Measurements from ENCODE around the gene RBM10.

Gene RBM10

DNA sequence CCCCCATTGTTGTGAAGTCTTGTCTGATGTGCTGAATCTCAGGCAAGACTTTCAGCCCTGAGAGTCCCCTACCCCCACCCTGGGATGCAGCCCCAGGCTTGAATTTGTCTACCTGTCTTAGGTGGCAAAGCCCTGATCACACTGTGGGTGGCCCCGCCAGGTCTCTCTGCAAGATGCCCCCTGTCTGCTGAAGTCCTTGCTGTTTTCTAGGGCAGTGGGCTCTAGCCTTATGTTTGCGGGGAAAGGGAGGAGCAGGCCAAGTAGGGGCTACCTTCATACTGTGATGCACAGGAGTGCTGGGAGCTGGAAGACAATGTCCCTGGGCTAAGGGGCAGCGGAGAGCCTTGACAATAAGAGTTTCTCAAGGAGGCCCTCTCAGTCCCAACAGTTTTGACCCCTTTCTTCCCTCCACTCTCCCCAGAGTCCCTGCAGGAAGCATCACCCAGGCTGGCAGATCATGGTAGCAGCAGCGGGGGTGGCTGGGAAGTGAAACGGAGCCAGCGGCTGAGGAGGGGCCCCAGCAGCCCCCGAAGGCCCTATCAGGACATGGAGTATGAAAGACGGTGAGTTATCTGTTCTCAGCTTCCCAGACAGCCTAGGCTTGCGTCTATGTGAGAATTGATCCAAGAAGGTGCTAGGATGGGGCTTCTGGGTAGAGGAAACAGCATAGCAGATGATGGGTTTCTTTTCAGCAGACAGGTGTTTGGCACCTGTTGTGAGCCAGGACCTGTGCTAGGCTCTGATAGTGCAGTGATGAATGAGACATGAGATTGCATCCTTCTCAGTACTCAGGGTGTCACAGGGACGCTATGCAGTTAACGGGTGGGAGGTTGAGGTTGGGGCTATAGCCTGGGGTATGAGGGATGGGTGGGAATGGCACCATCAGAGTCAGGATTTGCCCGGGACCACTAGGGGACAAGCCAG is 2.2 kb downstream of the RBM10 start:
- no peak for FAIRE-seq

- no peak for FAIRE-seq
Observed at GRCh38 chrX:47148946-47149345, 3.9 kb downstream of the RBM10 start.

DNA sequence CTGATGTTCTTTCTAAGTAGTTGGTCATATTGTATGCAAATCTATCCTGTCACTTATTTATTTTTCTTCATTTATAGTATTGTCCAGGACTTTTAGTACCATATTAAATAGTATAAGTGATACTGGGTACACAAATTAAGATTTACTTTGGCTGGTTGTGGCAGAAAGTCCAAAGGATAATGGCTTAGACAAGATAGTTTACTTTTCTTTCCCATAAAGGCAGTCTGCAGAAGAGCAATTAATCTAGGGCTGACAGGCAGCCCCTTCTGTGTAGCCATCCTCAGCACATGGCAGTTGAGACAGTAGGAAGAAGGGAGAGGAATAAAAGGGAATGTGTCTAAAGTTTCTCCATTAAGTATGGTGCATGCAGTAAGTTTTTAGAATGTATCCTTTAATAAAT is 6.4 kb downstream of the RBM10 start:
- no peak for FAIRE-seq

DNA sequence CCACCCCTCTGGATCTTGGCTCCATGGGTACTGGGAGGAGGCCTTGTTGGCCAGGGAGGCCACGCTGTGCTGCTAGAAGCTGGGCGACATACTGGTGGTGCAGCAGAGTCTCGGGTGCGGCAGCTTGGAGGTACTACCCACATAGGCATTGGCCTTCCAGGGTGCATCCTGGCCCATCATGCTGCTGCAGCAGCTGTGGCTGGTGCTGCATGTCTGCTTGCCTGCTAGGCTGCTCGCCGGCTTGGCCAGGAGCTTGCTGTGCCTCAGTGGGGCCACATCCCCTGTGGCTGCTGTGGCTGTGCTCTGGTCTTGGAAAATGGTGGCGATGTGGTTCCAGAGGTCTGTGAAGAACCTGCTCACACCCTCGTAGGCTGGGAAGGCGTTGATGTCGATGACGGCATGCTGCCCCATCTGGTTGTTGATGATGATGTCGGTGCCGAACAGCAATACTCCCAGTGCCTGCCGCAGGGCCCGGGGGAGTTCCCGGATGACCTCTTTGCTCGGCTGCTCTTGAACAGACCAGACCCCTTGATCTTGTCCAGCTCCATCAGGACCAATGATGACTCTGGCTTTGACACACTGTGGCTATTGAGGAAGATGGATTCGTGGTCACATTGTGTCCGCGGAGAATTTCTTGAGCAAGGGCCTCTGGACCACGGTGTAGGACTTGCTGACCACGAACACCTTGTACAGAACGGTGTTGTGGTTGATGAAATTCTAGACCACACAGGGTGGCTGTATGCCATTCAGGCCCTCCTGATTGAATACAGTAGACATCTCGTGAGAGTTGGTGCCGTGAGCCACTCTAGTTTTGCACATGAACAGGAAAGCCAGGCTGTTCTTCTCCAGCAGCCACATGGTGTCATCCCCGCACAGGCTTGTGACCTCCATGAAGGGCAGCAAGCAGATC is 11.8 kb downstream of the RBM10 start:
- FAIRE-seq: no peak

DNA sequence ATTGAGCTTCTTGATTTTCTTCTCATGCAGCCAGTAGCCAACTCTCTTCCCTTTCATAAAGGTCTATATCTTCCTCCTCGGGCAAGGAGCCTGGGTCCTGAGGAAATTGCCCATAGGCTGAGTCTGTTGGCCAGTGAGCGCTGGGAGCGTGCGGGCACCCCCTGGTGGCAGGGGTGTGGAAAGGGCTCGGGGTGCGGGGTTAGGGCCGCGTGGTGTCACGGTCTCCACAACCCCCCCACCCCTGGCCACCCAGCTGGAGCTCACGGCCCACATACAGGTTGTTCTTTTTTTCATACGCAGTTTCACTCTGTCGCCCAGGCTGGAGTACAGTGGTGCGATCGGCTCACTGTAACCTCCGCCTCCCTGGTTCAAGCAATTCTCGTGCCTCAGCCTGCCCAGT is 13.1 kb downstream of the RBM10 start:
- no peak for FAIRE-seq

GRCh38 chrX:47158781-47159180 is 13.8 kb downstream of the RBM10 start:
- no peak for FAIRE-seq

GRCh38 chrX:47160781-47161180 is 15.8 kb downstream of the RBM10 start:
- FAIRE-seq: no peak

GRCh38 chrX:47162927-47163583 is 18.0 kb downstream of the RBM10 start:
- no peak for FAIRE-seq

DNA sequence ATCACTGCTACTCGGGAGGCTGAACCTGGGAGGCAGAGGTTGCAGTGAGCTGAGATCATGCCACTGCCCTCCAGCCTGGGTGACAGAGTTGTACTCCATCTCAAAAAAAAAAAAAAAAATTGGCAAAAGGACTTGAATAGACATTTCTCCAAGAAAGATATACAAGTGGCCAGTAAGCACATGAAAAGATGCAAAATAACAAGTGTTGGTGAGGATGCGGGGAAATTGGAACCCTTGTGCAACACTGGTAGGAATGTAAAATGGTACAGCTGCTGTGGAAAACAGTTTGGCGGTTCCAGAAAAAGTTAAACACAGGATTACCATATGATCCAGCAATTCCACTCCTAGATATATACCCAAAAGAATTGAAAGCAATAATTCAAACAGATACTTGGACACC is 19.4 kb downstream of the RBM10 start:
- FAIRE-seq: no peak

GRCh38 chrX:47166126-47166525 is 21.1 kb downstream of the RBM10 start:
- FAIRE-seq: no peak

DNA sequence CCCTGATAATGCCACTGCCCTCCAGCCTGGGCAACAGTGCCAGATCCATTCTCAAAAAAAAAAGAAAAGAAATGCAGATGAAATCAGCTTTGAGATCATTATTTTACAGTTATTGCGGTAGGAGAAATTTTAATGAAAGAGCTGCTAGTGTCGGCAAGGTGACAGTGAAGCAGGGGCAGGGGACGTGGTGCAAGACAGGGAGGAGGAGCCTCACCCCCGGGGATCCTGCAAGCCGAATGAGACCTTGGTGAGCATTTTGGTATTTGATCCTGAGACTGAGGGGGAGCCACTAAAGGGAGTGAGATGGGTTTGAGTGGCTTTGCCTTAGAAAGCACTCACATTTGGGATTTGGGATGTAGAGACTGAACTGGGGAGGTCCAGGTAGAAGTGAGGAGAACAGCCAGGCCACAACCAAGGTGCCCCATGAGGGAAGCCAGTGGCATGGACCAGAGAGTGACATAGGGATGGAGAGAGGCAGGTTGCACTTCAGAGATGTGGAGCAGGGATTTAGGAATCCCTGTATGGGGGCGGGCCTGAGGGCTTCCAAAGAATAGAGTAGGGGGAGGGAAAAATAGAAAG is 23.6 kb downstream of the RBM10 start:
- no peak for FAIRE-seq

- no peak for FAIRE-seq
Observed at GRCh38 chrX:47169273-47169672, 24.3 kb downstream of the RBM10 start.

DNA sequence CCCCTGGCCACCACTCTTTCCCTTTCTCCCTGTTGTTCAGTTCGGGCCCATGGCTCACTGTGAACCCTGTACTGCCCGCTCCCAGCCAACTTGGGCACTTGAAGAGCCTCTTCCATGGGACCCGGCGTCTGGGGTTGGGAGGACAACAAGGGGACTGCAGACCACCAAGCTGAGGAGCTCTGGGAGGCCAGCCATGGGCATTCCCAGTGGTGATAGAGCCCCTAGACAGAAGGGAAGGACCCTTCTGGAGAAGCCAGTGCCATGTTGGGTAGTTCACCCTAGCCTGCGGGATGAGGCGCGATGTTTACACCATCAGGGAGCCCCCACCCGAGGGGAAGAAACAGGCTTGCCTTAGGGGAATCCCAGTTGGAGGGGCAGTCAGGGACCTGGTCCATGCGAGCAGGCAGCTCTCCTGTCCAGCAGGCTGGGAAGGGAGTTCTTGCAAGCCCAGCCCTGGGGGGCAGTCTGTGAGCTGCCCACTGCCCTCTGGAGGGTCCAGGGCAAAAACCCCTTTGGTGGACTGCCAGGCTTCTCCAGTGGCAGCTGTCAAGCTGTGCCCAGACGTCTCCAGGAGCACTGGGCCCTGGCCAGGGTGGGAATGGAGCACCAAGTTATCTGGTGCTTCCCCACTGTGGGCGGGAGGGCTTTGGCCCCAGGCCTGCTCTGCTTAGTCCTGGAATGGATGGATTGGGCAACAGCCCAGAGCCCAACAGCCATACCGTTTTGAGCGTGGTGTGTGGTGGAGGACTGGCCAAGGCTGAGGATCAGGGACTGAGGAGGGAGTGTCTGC is 24.9 kb downstream of the RBM10 start:
- FAIRE-seq: no peak

GRCh38 chrX:47170861-47171692 is 26.1 kb downstream of the RBM10 start:
- FAIRE-seq: no peak

DNA sequence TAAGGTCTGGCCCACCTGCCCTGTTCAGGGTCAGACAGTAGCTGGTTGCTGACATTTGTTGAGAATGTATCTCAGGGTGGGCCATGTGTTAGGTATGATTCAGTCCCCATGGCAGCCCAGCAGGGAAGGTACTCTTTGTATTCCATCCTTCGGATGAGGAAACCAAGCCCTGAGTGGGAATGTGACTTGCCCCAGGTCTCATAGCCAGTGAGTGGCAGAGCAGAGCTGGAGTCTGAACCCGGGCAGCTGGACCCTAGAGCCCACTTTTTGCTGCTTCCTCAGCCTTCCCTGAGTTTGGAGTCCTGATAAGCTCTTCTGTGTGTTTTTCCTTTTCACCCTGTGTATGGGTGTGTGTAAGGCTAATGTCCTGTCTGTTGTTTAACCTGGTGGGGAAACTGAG is 27.0 kb downstream of the RBM10 start:
- FAIRE-seq: no peak

DNA sequence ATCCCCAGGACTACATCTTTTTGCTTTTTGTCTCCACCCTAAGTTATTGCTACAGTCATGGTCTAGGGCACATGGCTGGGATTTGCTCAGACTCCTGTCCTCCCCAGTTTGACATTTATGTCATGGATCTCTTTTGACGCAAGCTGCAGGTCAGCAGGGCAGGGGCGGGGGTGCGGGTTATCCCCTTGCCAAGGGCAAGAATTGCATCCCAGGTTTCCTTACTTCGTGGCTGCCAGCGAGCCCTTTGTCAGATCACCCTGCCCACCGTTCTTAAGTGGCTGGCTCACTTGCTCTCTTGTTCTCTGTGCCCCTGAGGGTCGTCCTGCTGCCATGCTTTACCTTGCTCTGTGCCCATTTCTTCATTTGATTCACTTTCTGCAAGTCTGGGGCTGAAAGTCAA is 27.5 kb downstream of the RBM10 start:
- no peak for FAIRE-seq

DNA sequence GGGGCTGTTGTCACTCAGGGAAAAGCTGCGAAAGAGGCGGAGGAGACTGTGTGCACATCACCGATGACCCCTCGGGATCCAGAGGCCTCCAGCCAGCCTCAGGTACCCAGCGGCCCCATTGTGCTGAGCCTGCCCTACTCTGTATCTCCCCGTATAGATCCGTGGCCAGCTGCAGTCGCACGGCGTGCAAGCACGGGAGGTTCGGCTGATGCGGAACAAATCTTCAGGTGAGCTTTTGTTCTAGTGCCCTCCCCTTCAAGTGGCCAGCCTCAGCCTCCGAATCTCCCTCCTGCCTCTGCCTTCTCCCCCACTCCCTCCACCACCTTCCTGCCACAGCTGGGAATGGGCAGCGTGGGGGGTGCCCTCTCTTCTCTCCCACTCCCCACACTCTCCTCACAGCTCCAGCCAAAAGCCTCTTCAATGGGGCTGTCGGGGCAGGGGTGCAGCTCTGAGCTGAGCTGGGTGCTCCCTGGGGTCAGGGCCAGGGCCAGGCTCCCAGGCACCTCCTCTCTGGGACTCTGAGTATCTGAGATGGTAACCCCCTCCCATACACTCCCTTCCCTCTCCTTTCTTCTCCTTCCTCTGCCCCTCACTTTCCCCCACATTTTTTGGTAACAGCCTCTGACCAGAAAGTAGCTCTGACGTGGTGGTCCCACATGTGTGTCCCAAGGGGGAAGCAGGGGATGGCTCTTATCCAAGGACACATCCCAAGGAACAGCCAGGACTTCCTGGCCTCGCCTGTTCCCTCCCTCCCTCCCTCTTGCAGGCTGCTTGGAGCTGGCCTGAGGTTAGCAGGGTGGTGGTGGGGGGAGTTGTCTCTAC is 28.2 kb downstream of the RBM10 start:
- FAIRE-seq: no peak

DNA sequence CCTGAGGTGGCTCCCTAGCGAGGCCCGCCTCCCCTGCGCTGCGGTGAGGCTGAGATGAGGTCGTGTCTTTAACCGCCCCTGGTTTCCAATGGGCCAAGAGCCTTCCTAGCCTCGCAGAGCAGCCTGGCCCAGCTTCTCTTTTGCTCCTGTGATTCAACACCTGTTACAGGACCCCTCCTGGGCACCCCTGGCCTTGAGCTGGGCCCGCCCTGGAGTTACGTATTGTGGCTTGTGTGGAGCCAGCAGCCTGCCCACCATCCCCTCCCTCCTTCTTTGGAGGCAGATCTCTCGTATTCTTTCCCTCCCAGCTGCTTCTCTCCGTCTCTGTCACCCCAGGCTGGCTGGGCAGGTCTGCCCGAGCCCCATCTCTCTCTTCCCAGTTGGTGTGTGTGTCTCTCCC is 29.4 kb downstream of the RBM10 start:
- no peak for FAIRE-seq

DNA sequence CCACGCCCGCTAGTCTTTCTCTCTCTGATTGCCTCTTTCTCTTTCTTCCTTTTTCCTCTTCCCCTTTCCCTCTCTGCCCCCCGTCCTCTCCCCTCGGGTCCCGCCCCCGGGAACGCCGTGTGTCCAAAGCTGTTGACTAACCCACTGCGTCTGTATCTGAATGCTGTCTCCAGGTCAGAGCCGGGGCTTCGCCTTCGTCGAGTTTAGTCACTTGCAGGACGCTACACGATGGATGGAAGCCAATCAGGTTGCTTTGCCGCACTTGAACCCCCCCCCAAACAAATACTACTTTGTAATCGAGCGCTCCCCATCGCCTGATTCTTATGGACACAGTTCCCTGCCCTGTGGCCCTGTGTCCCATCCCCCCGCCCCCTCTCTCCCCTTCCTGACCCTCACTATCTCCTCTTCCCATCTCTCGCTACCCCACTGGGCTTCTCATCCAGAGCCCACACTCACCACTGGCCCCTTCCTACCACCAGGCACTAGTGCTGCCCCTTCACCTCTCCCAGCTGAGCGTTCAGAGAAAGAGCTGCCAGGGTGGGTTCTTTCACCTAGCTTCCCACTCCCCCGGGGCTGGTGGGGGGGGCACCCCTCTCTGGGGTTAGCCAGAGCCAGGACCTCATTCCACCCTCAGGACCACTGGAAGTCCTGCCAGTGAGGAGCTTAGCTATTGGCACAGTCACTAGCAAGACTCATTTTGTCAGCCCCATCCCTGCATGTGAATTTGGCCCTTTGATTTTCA is 30.0 kb downstream of the RBM10 start:
- FAIRE-seq: no peak

DNA sequence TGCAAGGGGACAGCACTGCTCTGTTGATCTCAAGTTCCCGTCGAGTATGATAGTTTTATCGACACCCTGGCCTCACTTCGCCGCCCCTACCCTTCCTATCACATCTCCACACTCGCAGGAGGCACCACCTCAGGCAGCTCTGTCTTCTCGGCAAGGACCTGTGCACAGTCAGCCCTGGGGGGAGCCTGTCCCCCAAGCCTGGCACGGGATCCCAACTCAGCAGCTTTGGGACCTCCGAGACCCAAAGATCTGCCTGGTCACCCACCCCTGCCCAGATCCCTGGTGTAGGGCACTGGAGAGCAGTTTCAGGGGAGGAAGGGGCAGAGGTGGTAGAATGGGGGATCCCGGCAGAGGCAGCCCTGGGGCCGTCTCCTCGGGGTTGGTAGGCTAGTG is 30.6 kb downstream of the RBM10 start:
- no peak for FAIRE-seq

Measured in A204.1 (cell line).